GM21381 (cell line): ENCODE measurements around the gene CPNE4.
A peak's percentile ranks its signal among the peaks of the same experiment; 100 is the strongest.

Experiments
- ATAC-seq: cut with Tn5 transposase; IDR thresholded peaks from one replicate; pipeline ENCODE4 v1.9.1; 2021; ENCODE audit warnings: mild to moderate bottlenecking, moderate library complexity; ENCODE audit not compliant: unreplicated experiment

CPNE4 gene

DNA sequence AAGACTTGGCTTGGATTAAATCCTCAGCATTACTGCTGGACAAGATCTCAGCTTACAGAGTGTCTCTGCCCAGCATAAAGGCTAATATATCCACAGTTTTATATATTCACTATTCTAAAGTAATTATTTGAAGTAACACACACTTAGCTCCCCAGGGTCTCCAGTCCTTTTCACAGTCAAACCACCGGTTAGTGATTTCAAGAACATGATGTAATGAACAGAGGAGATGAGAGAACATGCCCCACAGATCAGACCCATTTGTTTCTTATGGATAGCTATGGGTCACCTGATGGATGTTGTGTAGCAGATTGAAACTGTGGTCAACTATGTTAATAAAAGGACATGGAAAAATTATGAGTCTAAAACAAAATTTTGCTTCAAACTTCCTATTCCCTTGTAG, 487.2 kb downstream of the CPNE4 start:
- ATAC-seq: no peak

DNA sequence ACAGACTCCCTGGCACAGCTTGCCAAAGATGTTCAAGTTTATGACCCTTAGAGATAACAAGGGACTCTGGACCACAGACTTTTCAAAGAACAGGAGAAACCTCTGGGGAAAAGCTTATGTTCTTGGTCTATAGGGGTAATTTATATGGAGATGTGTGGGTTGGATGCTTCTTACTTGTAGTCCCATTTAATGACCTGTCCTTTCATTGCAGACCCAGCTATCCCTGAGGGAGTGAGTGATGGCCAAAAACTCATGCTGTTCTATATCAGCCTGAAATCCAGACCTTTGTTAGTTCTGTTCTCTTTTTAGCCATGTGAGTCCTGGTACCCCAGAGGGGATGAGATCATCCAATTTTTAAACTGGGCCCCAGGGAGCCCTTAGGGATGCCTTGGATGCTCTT, 488.4 kb downstream of the CPNE4 start:
- ATAC-seq: no peak

DNA sequence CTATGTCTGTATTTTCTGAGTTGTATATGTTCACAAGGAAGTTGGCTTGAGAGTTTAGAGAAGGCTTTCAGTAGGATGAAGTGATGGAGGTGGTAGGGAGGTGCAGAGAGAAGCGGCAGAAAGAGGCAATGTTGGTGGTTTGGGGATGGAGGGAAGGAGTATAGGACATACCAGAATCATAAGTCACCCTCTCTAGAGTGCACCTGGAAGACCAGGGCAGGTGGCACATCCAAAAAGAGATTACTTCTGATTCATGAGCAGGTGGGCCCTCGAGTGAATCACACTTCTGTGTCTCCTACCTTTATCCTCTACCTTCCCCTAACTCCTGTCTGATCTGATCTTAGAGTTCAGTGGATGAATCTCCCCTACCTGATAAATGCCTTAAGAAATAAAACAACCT, 490.3 kb downstream of the CPNE4 start:
- ATAC-seq: no peak

DNA sequence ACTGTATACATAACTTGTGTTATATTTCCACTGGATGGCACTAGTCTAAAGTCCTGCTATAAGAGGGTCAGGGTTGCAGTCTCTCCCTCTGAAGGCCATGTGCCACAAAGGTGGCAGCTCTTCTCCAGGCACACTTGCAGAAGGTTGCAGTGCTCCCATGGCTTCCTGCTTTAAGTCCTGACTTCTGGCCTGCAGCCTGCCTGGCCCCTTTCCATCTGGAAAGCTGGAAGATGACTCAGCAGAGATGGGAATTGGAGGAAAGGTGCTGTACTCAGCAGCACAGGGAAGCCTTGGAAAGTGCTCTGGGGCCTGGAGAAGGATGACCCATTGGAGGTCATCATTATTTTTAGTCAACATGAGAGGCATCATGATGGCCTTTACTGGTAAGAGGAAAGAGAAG, 491.1 kb downstream of the CPNE4 start:
- no peak for ATAC-seq

DNA sequence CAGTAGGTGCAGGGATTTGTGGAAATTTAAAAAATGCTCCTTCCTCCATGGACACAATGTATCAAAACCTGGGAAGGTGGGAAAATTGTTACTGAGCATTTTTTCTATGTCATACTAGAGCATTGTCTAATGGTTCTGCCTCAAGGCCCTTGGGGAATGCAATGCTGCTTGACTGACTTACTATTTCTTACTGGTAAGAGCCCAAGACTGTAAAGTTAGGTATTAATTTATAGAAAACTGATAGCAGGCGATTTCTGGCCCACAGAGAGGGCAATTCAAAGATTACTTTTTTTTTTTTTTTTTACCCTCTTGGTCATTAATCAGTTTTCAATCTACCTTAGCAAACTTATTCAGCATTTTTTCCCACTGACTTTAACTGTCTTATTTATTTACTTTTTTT, 493.5 kb downstream of the CPNE4 start:
- no peak for ATAC-seq

DNA sequence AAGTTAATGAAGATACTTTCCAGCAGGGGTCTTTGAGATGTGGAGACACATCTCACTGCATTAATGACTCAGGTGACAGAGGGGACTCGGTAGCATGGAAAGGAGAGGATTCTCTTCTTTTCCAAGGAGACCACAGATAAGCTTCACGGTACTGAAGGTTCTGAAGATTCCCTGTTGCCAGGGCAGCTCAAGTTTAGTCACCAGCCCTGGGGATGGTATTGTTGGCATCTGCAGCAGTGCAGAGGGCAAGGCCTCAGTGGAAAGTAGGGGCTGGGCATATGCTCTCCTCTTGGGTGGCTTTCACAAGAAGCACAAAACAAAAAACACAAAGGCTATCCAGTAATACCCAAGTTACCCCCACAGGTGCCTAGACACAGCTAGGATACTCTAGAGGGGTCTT, 494.0 kb downstream of the CPNE4 start:
- ATAC-seq: no peak

DNA sequence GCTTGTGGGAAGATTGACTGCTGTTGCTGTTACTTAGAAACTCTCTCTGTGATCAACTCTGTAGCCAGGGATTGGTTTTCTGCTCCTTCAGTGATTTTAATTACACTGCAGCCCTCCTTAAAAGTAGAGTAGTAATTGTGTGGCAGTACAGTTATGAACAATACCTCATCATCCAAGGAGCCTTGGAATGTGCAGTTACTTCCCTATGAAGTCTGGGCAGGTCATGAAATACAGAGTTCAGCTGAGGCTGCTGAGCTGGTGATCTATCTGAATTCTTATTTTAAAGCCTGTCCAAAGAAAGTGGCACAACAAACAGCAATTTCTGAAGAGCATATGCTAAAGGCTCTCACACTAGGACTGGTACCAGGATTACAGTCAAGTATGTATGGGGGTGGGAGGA, 494.7 kb downstream of the CPNE4 start:
- ATAC-seq: no peak

DNA sequence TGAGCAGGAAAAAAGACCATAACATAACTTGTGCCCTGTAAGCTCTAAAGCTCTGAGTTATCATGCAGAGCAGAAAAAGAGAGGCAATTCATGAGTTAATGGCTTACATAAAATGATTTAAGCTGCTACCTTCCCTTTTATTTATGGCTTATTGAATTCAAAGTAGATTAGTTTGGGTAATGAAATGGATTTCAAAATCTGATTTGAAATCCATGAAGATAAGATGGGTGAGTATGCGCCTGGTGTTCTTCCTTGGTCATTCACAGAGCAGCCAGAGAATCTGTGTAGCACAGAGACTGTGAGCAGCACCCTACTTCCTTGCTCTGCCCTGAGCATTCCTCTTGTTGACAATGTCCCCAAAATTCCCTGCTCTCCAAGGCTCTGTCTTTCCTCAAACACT, 495.8 kb downstream of the CPNE4 start:
- no peak for ATAC-seq

DNA sequence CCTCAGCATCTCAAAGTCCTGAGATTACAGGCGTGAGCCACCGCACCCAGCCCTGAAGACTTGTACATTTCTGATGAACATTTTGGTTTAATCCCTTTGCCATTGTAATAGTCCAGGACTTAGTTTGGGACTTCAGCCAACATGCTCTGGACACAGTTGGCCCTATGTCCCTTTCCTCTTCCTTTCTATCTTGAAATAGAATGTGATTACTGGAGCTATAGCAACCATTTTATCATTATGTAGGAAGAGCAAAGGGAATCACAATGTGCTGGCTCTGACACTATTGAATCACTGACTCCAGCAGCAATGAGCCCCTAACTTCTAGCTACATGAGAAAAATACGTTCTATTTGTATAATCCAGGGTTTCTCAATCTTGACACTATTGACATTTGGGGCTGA, 497.3 kb downstream of the CPNE4 start:
- ATAC-seq: no peak

DNA sequence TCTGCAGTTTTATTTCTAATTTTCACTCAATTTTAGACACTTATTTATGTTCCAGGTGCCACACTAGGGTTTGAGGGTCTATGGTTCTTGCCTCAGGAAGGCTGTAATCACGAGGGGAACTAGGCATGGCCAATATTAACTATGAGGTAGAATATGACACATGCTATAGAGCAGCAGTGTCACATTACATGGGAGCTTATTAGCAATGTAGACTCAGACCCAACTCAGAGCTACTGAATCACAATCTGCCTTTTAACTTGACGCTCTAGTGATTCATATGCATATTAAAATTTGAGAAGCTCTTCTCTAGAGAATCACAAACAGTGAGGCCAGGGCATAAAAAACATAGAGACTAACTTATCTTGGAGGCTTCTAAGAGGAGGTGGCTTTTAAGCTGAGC, 499.2 kb downstream of the CPNE4 start:
- ATAC-seq: no peak

DNA sequence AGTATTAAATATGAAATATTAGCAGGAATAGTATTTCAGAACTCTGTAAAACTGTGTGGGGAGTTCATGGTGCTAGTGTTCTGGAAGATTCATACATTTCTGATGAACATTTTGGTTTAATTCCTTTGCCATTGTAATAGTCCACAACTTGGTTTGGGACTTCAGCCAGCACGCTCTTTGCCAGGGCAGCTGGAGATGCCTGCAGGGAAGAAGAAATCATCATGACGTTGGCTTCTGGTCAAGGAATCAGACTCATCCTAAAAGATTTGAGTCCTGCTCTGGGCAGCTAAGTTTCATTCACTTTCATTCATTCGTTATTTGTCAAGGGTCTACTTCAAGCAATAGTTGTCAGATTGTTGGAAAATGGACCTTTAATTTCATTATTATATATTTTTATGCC, 499.7 kb downstream of the CPNE4 start:
- no peak for ATAC-seq

DNA sequence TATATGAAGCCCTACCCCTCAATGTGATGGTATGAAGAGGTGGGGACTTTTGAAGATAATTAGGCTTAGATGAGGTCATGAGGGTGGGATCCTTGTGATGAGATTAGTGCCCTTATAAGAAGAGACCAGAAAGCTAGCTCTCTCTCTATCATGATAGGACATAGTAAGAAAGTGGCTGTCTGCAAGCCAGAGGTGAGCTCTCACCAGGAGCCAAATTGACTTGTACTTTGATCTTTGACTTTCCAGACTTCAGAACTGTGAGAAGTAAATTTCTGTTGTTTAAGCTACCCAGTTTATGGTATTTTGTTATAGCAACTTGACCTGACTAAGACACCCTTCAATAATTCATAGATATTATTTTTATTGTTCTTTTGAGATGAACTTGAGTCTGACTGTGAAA, 502.2 kb downstream of the CPNE4 start:
- no peak for ATAC-seq

DNA sequence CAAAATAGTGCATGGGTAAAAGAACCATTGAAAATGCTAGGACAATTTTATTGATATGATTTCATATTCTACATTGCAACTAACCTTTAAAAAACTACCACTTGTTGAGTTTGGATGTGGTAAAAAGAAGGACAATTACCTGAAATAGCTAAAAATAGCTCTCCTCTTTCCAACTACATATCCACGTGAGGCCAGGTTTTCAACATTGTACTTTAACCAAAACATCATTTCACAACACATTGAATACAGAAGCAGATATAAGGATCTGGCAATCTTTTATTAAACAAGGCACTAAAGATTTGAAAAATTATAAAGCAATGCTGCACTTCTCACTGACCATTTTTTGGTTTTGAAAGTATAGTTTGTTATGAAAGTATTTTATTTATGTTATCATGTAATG, 504.0 kb downstream of the CPNE4 start:
- no peak for ATAC-seq

DNA sequence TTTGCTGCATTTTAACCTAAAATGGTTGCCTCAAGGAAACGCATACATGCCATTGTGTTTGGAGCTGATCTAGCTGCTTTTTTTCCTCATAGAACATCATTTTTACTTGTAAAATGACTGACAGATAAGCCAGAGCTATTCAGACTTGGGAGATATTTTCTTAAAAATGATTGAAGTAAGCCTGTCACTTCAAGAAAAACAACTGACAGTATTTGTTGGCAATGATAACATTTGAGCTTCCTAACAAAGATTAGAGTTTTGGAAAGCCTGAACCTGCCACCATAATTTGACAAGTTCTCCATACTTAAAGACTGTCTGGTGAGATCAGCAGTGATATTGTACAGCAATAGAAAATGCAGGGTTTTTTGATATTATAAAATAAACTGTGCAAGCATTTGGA, 504.4 kb downstream of the CPNE4 start:
- ATAC-seq: no peak

DNA sequence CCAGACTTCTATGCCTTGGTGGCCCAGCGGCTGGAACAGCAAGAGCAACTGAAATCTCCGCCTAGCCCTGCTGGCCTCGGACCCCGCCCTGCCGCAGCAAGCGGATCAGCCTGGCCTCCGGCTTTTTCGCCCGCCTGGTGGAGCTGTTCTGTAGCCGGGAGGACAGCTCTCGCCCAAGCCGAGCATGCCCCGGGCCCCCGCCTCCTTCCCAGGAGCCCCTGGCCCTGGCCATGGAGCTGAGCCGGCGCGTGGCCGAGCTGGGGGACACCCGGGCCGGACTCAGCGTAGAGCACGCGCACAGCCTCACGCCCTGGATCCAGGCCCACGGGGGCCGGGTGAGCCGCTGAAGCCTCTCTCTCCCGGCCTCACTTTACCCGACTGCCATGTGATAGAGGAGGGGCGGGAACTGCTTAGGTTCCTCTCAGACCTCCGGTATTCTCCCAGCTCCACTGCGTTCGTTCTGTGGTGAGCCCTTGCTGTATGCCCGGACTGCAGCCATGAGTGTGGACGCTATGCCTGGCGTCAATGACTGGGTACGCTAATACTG, 507.9 kb downstream of the CPNE4 start:
- no peak for ATAC-seq

DNA sequence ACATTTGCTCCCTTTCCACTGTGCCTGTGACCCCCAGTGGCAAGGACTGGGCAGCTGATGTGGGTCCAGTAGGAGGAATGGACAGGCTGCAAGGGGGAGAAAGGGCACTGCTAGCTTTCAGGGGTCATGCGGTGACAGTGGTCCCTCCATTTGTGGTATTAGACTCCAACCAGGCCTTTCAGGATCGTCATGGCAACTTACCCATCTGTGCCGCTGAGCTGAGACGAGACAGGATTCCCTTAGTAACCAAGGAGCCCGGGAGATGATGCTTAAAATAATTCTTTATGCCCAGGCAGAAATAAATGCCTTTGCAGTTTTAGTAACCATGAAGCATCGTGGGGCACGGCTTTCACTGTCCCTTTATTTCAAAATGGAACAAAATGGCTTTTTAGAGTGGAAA, 516.1 kb downstream of the CPNE4 start:
- ATAC-seq: no peak

DNA sequence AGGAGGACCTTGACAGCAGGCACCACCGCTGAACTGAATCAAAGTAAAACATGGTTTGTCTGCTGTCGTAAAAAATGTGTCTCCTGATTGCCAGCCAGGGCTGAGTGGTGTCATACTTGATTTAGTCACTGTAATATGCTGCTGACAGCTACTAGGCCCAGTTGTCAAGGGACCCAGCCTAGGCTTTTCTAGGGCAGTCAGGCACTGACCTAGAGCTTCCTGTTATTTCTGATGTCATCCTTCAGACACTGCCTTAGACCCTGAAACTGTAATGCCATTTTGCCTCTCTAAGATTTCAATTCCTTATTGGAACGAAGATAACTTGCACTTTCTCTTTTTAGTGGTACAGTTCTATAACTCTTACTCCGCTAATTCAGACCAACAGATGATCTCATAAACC, 529.4 kb downstream of the CPNE4 start:
- ATAC-seq: no peak

DNA sequence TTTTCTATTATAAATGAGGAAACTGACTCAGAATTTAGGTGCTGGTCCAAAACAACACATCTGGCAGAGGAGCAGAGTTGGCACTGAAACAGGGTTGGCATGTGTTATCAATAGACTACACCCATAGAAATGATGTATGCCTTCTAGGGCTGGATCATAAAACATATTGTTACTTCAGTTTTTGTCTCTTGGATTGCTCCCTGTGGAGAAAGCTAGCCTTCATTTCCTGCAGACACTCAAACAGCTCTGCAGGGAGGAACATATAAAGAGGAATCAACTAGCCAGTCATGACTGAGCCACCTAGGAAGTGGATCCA, 531.5 kb downstream of the CPNE4 start:
- peak; percentile 2 for ATAC-seq

DNA sequence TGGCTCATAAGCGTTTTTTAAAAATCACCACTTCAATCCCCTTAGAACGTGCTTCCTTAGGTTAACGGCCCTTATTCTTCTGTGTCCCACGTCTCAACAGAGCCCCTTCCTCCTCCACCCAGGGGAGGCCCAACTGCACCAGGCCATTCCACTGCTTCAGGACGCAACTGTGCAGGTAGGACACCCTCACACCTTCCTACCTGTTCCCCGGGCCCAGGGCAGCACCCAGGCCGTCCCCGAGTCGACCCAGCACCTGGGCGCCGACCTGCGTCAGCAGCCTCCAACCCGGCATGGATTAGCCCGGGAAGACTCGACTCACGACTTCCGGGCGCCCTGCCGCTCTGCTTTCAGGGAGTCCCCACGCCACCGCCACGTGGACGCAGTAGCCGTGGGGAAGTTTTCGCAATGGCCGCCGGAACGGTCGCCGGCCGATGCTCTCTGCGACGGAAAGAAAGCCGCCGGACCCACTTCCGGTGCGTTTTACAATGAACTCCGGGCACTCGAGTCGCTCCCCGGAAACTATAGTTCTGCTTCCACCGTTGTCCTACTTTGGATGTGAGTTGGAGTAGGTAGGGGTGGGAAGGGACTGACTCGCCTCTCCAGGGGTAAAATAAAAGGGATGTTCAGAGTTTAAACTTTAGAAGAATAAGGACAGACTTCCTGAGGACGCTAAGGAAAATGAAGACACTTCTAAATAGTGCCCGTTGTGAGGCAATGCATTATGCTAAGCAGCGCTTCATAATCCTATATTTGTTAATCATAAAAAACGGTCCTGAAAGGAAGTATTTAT, 532.1 kb downstream of the CPNE4 start, which contains the start of gene MRPL3:
Gene MRPL3 (minus strand): TSS at position 442 of the 790 bp plus-strand sequence. CDS start 150 bp downstream, at position 292.
- peak; percentile 95 for ATAC-seq

DNA sequence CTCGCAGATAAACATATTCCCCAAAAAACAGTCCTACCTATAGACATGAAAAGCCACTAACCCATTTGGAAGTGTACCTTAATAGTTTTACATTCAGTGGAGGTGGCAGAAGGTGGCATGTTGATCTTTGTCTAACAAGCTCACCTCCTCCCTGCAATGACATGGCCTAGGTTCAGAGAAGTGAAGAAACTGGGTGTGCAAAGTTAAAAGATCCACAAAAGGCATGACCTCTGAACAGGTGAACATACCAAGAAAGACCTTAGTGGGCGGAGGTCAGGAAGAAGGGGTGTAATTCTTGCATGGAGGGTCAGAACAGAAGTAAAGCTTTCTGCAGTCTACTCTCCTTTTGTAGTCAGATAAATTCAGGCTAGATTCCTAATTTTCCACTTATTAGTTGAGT, 532.9 kb downstream of the CPNE4 start:
- peak; percentile 7 for ATAC-seq

DNA sequence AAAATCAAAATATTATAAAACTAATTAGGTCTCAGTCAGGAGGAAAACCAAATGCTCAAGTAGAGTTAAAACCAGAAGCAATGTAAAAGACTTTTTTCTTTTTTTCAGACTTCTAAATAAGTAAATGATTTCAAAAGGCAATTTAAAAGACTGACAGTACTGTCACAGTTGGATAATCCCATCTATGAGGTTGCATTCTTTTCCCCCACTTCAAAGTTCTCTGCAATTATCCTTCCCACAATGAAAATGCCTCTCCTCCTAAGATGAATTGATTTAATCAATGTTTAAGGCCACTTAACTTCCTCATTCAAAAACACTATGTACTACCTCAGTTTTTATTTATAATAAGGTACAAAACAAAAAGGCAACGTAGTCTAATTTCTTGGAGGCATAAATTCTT, 540.1 kb downstream of the CPNE4 start:
- no peak for ATAC-seq

DNA sequence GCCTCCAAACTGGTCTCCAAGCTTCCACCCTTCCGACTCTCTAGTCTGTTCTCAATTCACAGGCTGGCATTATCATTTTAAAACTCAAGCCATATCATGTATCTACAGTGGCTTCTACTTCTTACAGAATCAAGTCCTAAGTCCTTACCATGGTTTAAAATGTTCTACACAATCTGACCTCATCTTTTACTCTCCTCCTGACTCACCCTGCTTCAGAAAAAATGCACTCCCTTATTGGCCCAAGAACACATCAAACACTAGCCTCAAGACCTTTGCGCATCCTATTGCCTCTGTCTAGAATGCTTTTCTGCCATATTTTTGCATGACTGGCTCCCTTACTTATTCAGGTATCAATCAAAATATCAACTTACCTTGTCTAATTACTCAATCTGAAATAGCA, 543.0 kb downstream of the CPNE4 start:
- ATAC-seq: no peak

DNA sequence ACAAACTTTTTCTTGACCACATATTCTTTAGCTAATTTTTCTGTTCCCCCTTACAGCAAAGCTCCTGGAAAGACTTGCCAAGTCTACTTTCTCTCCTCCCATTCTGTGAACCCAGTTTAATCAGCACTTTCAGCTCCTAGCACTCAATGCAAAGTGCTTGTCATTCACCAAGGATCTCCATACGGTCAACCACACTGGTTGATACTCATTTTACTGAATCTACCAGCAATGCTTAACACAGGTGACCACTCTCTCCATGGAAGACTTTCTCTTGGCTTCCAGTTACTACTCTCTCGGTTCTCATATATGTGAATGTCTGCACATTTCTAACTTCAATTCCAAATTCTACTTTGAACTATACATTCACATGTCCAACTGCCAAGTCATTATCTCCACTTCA, 543.7 kb downstream of the CPNE4 start:
- ATAC-seq: no peak
